K562 (cell line): ENCODE measurements around the gene RSPH3. TPM values are rescaled to one million over a fixed set of nuclear protein-coding genes. Genes with fewer than 3 reads are reported as not detected.

ENCODE experiments used
- BRF2 ChIP-seq: IDR thresholded peaks from 3 replicates; pipeline ENCODE4 v1.6.1; 2011; ENCODE audit warnings: borderline replicate concordance, mild to moderate bottlenecking; ENCODE audit not compliant: insufficient read length, insufficient read depth
- CBFA2T3 ChIP-seq: fragments of 450-650 bp; IDR thresholded peaks from 2 replicates; pipeline ENCODE4 v1.6.1; 2017
- DEAF1 ChIP-seq: fragments of 450-650 bp; formaldehyde crosslinking; IDR thresholded peaks from 2 replicates; pipeline ENCODE4 v1.4.0; 2020; ENCODE audit warnings: mild to moderate bottlenecking, moderate library complexity
- DMBX1 ChIP-seq: fragments of 250-450 bp; sonication (Bioruptor Pico); IDR thresholded peaks from 2 replicates; pipeline ENCODE4 v1.8.0; 2022; ENCODE audit warnings: inconsistent platforms, mild to moderate bottlenecking, moderate library complexity, borderline replicate concordance
- NFE2L1 ChIP-seq: fragments of 450-650 bp; IDR thresholded peaks from 2 replicates; pipeline ENCODE4 v1.6.1; 2016; ENCODE audit warnings: missing genetic modification characterization, low read depth, mild to moderate bottlenecking, missing compliant biosample characterization, moderate library complexity, borderline replicate concordance
- NR1H2 ChIP-seq: sonication (generic); formaldehyde crosslinking; IDR thresholded peaks from 2 replicates; pipeline ENCODE4 v1.4.0; 2020; ENCODE audit warnings: mild to moderate bottlenecking, missing genetic modification reagents
- POLR2H ChIP-seq: IDR thresholded peaks from 2 replicates; pipeline ENCODE4 v1.6.1; 2016; ENCODE audit warnings: missing genetic modification characterization, low read depth, mild to moderate bottlenecking, control low read depth, missing compliant biosample characterization, moderate library complexity
- RBM17 ChIP-seq: fragments of 200-400 bp; formaldehyde crosslinking; IDR thresholded peaks from 2 replicates; pipeline ENCODE4 v1.6.1; 2017; ENCODE audit warnings: low read depth, mild to moderate bottlenecking, low read length, borderline replicate concordance
- RBM22 ChIP-seq: fragments of 200-400 bp; formaldehyde crosslinking; IDR thresholded peaks from 2 replicates; pipeline ENCODE4 v1.6.1; 2018; ENCODE audit warnings: low read length, low read depth; ENCODE audit not compliant: poor library complexity, severe bottlenecking
- RBM25 ChIP-seq: fragments of 200-400 bp; formaldehyde crosslinking; IDR thresholded peaks from 2 replicates; pipeline ENCODE4 v1.6.1; 2018; ENCODE audit warnings: low read length, low read depth, moderate library complexity; ENCODE audit not compliant: severe bottlenecking
- SAP30 ChIP-seq: fragments of 200-600 bp; sonication (generic); IDR thresholded peaks from 2 replicates; pipeline ENCODE4 v1.6.1; 2012; ENCODE audit warnings: borderline replicate concordance, low read depth, mild to moderate bottlenecking, moderate library complexity, low read length, control low read depth, inconsistent platforms; ENCODE audit not compliant: insufficient read depth, poor library complexity, severe bottlenecking
- ZFP36 ChIP-seq: fragments of 150-350 bp; IDR thresholded peaks from 2 replicates; pipeline ENCODE4 v1.6.1; 2018; ENCODE audit warnings: low read length, low read depth; ENCODE audit not compliant: partially characterized antibody
- ZNF175 ChIP-seq: fragments of 200-800 bp; sonication (Bioruptor generic); IDR thresholded peaks from 2 replicates; pipeline ENCODE4 v1.6.1; 2016; ENCODE audit warnings: low read depth, mild to moderate bottlenecking, missing genetic modification characterization, missing compliant biosample characterization
- ZNF217 ChIP-seq: sonication (generic); formaldehyde crosslinking; IDR thresholded peaks from 2 replicates; pipeline ENCODE4 v1.8.0; 2022; ENCODE audit warnings: mild to moderate bottlenecking, missing genetic modification reagents
- ZNF263 ChIP-seq: sonication (generic); formaldehyde crosslinking; IDR thresholded peaks from 2 replicates; pipeline ENCODE4 v1.8.0; 2022; ENCODE audit warnings: mild to moderate bottlenecking, missing genetic modification reagents, borderline replicate concordance
- ZNF512 ChIP-seq: IDR thresholded peaks from 2 replicates; pipeline ENCODE4 v1.6.1; 2016; ENCODE audit warnings: missing genetic modification characterization, missing compliant biosample characterization
- ZNF609 ChIP-seq: sonication (generic); formaldehyde crosslinking; IDR thresholded peaks from 2 replicates; pipeline ENCODE4 v1.8.1; 2023; ENCODE audit warnings: missing genetic modification reagents, mild to moderate bottlenecking, borderline replicate concordance
- polyA plus RNA-seq, 8 experiments: library from polyadenylated mRNA; depleted of rRNA in 4 of 8; stranded (reverse) in 5 of 8; unstranded in 3 of 8; fragments of >200 nt; fragmentation: Nextera tagmentation in 2 of 8; fragmentation: Illumina TruSeq in 1 of 8; extraction: Ambion mirVana in 2 of 8; extraction: Trizol in 1 of 8; gene quantifications; 2 replicates each; pipeline versions ENCODE4 v1.2.1 to v1.2.3, GENCODE V29; 2011 to 2014; ENCODE audit warnings: inconsistent platforms in 1 of 8, missing spikeins in 1 of 8
- total RNA-seq, 7 experiments: library from RNA; depleted of rRNA in 6 of 7; stranded (reverse); fragments of >200 nt in 6 of 7; fragmentation: Illumina TruSeq in 2 of 7; extraction: Trizol in 2 of 7; gene quantifications; 2 replicates each; pipeline versions ENCODE4 v1.2.1 to v1.2.3, GENCODE V29; 2011 to 2021; ENCODE audit warnings: low replicate concordance in 1 of 7

RSPH3 gene
- total and polyA plus RNA-seq, 9 of the 15 experiments (the other 6 are each of a cell fraction or from before 2014, with no cell fraction given): 0.52 to 2.9 (median 1.5) TPM

GRCh38 chr6:158999666-159000403 lies at the start of gene RSPH3 (continued):
- TF ChIP-seq DEAF1 (CRISPR knock-in tag) (peak; percentile 40; the same call in 1 of the 2 replicates), POLR2H (tag) (peak; percentile 88), ZNF217 (CRISPR knock-in tag) (no peak), SAP30 (peak; percentile 89), ZFP36 (no peak), RBM25 (no peak), ZNF263 (CRISPR knock-in tag) (no peak), RBM17 (no peak), NR1H2 (CRISPR knock-in tag) (no peak), ZNF609 (peak; percentile 65; the same call in 1 of the 2 replicates), RBM22 (peak; percentile 94), CBFA2T3 (peak; percentile 16; the same call in 1 of the 2 replicates), ZNF175 (CRISPR knock-in tag) (no peak), NFE2L1 (tag) (no peak), DMBX1 (CRISPR knock-in tag) (peak; percentile 81), ZNF512 (no peak), BRF2 (no peak)
